HuH-7 (cell line): ENCODE results near the gene OR2D2.
"Not testable (repeated sequence)": the region's sequence is repeated elsewhere in the genome, so short reads cannot be mapped to it uniquely, and the experiment has no call there.

Experiments used
- DNase-seq: peaks from one replicate; pipeline ENCODE4 v3.0.0; 2011; ENCODE audit warnings: low spot score

OR2D2 gene, protein sequence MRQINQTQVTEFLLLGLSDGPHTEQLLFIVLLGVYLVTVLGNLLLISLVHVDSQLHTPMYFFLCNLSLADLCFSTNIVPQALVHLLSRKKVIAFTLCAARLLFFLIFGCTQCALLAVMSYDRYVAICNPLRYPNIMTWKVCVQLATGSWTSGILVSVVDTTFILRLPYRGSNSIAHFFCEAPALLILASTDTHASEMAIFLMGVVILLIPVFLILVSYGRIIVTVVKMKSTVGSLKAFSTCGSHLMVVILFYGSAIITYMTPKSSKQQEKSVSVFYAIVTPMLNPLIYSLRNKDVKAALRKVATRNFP

DNA sequence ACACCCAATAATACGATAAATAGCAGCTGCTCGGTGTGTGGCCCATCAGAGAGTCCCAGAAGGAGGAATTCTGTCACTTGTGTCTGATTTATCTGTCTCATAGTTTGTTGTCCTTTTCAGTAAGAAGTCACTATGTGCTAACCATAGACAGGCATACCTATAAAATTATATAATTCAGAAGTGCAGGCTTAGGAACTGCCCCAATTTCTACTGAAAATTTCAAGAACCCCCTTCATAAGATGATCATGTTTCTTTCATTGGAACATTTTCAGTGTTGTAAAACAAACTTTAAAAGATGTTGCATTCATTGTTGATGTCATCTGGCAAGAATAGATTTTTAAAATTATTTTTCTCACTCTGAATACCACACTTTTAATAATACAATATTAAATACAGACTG lies at the start of gene OR2D2:
Gene OR2D2, minus strand, starts transcription at position 101 of the 400 bp plus-strand sequence. Its CDS starts 0 bp downstream, at position 101.
- no peak for DNase-seq

DNA sequence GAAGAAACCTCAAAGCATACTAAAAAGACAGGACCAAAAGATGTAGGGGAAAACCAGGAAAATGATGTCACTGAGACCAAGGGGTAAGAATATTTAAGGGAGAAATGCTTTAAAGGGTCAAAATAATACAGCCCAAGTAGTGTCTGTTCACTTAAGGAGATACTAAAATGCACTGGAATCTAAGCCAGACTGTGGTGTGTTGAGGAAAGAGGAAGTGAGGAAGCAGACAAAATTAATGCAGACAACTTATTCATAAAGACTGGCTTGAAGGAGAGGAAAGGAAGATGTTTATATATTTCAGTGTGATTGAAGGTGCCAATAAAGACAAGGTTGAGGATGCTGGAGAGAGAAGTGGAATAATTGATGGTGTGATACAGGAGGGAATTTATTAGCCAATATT lies 49.7 kb upstream of the OR2D2 start:
- DNase-seq, result no peak

DNA sequence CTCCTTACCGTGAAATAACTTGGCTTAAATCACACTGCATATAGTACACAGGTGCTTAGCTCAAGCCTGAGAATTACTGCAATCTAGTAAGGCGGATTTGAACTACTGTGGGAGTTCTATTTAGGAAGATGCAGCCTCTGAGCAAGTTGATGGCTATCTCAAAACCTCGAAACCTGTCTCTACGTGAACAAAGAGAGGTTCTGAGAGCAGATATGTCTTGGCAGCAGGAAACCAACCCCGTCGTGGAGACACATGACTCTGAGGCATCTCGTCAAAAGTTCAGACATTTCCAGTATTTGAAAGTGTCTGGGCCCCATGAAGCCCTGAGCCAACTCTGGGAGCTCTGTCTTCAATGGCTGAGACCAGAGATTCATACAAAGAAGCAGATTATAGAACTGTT lies 39.8 kb upstream of the OR2D2 start:
- DNase-seq, result no peak

DNA sequence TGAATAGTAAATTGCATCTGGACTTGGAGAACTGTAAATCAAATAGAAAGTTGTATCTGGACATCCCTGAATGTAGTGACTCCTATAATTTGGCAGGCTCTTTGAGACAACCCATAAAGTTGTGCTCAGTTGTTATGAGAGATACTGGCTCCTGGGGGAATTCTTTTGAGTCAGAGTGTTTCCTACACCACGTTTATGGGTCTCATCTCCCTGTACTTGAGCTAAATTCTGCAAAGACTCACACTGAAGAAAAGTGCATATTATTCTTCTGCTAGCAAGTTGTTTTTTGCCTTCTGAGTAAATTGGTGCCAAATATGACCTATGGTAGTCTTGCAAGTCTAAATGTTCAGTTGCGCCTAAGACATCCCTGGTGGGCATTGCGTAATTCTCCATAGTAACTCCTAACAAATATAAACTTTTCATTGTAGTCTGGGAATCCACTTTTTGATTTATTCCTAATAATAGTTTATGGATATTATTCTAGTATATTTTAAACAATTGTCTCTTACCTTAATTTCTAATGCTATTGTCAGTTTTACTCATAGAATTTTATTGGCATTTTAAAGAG lies 38.9 kb upstream of the OR2D2 start:
- DNase-seq, result no peak

DNA sequence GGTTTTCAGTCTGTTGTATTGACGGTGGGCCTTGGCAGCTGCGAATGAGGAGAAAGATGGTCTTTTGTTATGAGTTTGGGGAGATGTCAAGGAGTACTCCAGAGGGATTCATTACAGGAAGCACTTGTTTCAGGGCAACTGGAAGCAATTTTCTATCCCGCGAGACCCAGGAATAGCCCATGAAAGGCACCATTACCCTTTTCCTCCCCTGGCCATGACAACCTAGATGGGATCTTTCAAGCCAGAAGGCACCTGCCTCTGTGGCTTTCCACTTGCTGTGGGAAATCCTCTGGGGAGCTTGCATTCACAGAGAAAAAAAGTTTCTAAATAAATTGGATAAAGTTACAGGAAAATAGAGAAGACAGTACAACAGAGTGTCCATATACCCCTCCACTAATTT lies 36.6 kb upstream of the OR2D2 start:
- no peak for DNase-seq

DNA sequence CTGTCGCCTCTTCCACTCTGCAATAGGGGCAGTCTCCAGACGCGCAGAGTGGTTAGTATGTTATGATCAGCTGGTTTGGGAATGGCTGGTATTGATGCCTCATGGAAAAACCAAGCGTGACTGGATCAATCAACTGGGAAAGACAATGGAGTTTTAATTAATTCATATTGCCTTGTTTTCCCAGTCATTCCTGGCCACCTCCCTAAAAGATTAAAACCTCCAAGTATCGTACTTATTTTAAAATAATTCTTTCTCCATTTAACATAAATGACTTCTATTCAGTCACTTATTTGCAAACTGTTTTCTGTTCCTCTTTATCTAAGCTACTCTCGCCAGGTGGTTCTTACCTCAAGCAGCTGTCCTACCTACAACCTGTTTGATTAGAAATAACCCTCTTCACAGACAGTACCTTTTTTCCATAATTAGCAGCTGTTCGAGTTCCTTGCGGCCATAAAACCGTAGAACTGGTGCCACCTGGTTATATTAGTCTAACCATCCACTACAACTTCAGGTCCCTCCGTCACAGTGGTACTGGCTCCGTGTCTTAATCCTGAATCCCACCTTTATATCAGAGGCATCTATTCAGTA lies 34.8 kb upstream of the OR2D2 start:
- no peak for DNase-seq

DNA sequence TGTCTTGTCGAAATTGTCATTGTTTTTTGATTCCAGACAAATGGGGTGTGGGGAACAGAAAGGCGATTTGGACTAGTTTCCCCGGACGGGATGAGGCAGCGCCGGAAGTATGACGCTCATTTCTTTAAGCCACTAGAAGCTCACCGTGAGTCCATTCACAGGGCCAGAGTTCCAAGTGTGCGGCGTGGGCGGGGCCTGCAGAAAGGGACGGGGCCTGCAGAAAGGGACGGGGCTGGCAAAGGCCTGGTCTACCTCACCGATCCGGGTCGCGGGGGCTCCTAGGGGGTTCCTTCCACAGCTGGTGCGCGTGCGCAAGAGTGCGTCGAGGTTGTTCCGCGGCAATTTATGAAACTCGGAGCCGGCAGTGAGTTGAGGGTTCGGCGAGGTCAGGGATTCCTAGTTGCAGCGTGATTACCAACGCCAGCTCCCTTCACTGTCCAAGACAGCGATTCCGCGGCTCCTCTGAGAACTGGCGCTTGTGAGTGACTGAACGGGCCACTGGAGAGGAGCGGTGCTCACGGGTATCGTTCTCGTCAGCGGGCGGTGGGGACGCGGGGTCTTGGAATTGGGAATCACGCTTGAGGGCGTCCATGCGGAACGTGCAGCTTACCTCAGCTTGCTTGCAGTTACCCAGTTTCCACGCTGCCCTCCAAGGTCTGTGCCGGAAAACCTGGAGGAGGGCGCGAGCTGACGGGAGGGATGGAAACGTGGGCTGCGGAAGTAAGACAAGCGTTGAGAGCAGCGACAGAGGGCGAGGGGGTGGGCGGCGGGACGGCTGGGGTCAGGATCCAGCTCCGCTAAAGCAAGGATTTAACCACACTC lies 34.1 kb upstream of the OR2D2 start, which contains the start of gene ZNF215:
Gene ZNF215, plus strand, starts transcription at position 219 of the 822 bp plus-strand sequence. CDS start 5,847 bp downstream, outside the sequence.
- peak; percentile 80 for DNase-seq

DNA sequence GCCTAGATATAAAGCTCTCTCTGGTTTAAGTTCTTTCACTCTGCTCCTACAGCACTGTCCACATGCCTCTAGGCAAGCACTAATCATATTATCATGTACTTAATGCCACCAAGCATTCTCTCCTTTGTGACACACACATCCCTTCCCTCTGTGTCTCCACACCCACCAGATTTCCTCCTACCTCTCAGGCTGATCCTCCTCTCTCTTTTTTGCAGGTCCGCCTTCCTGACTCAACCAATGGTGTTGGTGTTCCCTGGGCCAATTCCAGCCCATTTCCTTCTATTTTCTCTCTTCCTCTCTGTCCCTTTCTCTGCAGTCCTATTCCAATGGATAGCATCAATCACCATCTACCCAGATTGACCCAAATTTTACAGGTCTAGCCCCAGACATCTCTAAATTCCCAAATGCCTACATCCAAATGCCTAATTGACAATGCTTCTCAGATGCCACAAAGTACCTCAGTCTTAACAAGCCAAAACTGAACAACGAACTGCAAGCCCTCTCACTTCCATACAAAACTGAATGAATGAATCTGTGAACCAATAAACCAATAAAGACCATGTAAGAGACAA lies 33.4 kb upstream of the OR2D2 start:
- DNase-seq, result no peak

DNA sequence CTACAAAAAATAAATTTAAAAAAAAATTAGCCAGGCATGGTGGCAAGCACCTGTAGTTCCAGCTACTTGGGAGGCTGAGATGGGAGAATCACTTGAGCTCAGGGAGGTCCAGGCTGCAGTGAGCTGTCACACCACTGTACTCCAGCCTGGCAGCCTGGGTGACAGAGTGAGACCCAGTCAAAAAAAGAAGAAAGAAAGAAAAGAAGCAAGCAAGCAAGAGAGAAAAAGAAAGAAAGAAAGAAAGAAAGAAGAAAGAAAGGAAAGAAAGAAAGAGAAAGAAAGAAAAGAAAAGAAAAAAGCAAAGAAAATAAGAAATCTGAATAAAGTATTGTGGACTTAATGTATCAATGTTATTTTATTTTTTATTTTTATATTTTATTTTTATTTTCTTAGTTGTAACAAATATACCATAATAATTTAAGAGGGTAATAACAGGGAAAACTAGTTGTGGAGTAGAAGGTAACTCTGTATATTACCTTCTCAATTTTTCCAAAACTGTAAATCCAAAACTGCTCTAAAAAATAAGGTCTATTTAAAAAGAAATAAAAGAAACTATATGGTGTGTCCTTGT lies 32.8 kb upstream of the OR2D2 start:
- DNase-seq, result no peak

DNA sequence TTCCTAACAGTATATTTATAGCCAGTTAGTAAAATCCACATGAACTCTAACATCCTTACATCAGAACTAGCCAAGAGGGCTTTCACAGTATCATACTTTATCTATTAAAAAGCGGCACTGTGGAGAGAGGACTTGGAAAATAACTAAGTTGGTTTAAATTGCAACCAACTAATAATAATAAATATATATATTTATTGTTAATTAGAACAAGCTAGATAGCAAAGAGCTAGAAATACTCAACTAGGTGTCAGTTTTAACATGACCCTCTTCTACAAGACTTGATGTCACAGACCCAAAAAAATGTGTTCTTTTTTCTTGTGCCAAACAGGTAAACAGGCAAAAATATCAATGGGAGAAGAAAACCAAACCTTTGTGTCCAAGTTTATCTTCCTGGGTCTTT lies 28.4 kb upstream of the OR2D2 start, which contains the start of gene OR2D3:
Gene OR2D3, plus strand, starts transcription at position 301 of the 400 bp plus-strand sequence. Its CDS starts 0 bp downstream, at position 301.
- DNase-seq, result no peak

DNA sequence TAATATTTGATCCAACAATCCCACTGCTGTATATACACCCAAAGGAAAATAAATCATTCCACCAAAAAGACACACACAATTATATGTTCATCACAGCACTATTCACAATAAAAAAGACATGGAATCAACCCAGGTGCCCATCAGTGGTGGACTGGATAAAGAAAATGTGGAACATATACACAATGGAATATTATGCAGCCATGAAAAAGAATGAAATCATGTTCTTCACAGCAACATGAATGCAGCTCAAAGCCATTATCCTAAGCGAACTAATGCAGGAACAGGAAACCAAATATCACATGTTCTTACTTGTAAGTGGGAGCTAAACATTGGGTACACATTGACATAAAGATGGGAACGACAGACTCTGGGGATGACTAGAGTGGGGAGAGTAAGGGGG lies 27.4 kb upstream of the OR2D2 start:
- no peak for DNase-seq

DNA sequence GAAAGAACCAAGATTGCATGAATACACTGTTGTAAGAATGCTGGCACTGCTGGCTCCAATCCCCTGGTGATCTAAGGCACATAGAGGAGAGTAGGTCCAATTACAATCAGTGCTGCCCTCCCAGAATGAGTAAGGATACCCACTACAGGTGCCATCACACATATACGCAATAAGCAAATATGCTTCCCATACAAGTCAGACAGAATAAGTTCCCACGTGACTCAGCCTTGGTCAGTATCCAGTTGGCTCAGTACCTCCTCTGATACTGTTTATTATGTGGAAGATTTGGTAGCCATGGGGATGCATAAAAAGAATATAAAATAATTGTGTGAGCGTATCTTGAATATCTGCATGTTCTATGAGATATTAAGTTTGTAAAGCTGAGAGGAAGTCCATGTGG lies 19.6 kb upstream of the OR2D2 start:
- no peak for DNase-seq

DNA sequence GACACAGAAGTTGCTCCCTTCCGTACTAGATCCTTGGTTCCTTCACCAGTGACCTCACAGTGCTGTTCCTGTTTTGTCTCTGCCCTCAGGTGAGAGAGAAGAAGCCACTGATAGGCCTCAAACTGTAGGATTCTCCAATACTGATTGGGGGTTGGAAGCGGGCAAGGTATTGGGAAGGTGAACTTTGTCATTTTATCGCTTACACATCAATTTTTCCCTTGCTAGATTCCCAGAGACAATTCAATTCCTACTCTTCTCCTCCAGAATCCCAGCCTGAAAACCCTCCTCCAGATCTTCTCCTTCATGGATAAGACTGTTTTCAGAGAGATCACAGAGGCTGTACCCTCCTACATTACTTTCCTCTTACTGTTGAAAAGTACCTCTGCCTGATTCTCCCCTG lies 19.1 kb upstream of the OR2D2 start:
- no peak for DNase-seq

DNA sequence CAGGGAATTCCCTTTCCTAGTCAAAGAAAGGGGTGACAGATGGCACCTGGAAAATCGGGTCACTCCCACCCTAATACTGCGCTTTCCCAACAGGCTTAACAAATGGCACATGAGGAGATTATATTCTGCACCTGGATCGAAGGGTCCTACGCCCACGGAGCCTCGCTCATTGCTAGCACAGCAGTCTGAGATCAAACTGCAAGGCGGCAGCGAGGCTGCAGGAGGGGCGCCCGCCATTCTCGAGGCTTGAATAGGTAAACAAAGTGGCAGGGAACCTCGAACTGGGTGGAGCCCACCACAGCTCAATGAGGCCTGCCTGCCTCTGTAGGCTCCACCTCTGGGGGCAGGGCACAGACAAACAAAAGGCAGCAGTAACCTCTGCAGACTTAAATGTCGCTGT lies 12.5 kb upstream of the OR2D2 start:
- DNase-seq, result not testable (repeated sequence)

DNA sequence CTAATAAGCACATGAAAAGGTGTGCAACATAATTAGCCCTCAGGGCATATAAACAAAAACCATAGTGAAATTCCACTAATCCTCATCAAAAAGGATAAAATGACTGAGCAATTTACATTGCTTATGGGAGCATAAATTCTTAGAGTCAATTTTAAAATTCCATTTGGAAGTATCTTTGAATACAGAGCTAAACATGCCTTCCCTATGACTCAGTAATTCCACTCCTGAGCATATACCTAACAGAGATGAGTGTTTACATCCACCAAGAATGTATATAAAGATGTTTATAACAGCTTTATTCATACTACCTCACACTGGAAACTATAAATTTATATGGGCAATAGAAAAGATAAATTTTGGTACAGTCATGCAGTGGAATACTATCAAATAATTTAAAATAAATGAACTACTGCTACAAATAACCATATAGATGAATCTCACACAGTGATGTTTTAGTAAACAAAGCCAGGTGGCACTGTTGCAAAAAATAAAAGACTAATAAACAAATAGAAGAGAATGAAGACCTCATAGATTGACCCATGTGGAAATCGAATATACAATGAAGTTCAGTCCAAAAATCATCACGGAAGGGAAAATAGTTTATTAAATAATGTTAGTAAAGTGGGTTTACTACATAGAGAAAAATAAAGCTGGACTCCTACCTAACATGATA lies 8.2 kb upstream of the OR2D2 start:
- DNase-seq, result no peak

DNA sequence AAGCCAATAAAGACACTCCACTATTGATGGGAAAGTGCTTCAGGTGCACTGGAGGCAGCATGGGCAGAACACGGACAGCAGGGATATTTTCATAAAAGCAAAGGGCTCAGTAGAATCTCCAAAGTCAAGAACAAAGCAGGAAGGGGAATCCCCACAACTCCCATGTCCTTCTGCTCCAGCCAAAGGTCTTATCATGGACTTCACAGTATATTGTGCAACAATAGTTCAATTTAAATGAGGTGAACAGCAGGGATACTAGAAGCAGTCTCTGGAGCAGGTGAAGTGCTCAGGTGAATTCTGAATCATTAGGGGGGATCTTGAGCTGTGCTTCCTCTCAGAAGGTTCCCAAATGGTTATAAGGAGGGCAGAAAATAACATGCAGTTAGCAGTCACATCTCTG lies 6.6 kb upstream of the OR2D2 start:
- no peak for DNase-seq

DNA sequence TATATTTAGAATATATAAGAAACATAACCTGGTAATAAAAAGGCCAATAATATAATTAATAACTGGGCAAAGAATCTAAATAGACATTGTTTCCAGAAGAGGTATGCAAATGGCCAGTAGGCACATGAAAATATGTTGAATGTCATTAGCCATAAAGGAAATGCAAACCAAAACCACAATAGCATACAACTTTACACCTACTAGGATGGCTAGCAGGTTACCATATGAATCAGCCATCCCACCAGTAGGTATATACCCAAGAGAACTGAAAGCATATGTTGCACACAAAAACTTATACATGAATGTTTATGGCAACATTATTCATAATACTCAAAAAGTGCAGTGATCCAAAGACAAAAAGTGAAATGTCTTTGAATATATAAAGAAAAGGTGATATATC lies 2.7 kb upstream of the OR2D2 start:
- DNase-seq, result no peak

DNA sequence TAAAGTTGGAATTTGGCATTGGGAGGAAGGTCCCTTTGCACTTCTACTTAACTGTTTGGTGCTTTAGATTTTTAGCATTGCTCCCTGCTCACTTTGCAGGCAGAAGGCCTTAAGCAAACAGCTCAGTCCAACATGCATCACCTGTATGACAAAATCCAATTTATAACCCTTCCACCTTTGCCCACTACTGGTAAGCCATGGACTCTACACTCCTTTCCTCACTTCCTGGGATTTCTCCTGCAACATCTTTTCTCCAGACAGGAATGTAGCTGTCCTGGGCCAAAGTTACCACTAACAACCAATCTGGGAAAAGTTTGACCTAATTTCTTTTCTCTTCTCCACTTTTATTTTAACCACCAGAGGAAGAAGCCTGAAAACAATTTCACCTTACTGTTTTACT lies 1.8 kb upstream of the OR2D2 start:
- no peak for DNase-seq

DNA sequence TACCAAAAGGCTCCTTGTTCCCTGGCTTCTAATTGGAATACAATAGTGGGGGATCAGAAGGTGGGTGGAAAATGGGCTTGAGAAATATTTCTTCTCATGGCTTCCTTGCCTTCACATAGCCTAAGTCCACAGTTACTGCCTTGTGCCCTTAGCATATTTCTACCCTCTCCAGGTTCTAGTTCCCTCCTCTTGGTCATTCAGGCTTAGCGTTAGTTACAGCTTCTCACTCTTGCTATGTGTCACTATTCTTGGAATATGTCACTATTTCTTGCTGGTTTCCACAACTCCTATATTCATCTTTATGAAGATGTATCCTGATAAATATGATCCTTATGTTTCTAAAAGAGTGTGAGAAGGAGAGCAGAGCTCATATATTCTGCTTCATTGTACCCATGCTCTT lies 2.5 kb downstream of the OR2D2 start:
- DNase-seq, result no peak

DNA sequence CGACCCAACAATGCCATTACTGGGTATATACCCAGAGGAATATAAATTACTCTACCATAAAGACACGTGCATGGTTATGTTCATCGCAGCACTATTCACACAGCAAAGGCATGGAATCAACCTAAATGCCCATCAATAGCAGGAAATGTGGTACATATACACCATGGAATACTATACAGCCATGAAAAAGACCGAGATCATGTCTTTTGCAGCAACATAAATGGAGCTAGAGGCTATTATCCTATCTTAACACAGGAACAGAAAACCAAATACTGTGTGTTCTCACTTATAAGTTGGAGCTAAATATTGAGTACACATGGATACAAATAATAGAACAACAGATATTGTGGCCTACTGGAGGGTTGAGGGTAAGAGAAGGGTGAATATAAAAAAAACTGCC lies 3.5 kb downstream of the OR2D2 start:
- DNase-seq, result no peak

DNA sequence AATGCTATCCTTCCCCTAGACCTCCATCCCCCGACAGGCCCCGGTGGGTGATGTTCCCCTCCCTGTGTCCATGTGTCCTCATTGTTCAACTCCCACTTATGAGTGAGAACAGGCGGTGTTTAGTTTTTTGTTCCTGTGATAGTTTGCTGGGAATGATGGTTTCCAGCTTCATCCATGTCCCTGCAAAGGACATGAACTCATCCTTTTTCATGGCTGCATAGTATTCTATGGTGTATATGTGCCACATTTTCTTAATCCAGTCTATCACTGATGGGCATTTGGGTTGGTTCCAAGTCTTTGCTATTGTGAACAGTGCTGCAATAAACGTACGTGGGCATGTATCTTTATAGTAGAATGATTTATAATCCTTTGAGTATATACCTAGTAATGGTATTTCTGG lies 4.6 kb downstream of the OR2D2 start:
- not testable (repeated sequence) for DNase-seq
